Hematopoietic multipotent progenitor cell treated with erythropoietin and hydrocortisone succinate and interleukin-3 and kit ligand, for 8 days (in vitro differentiated cells): ENCODE measurements around the gene ANKRD37.
"Not testable (repeated sequence)": the region's sequence is repeated elsewhere in the genome, so short reads cannot be mapped to it uniquely, and the experiment has no call there.

ENCODE experiments used
- DNase-seq: peaks from one replicate; pipeline ENCODE4 v3.0.0-alpha.2; 2015

Gene ANKRD37

GRCh38 chr4:185396724-185397385 is at the start of gene ANKRD37:
TSS of gene ANKRD37 (plus strand) at chr4:185396841. CDS start at chr4:185396924, 83 bp downstream.
- DNase-seq, result no peak

DNA sequence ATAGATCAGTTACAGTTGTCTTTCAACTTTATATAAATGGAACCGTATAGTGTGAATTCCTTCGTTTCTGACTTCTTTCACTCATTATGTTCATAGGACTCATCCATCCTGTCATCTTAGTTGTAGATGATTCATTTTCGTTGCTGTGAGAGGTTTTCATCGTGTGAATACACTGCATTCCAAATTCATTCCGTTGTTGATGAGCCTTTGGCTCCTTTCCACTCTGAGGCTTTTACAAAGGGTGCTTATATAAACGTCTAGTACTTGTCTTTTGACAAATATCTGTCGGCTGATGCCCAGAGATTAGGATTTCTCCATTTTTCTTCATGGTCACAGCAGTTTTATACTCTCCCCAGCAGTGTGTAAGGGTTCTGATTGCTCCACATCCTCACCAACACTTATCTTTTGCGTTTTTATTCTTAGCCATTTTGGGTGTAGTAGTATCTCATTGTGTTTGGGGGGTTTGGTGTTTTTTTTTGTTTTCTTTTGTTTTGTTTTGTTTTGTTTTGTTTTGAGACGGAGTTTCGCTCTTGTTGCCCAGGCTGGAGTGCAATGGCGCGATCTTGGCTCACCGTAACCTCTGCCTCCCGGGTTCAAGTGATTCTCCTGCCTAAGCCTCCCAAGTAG is 49.6 kb upstream of the ANKRD37 start:
- no peak for DNase-seq

DNA sequence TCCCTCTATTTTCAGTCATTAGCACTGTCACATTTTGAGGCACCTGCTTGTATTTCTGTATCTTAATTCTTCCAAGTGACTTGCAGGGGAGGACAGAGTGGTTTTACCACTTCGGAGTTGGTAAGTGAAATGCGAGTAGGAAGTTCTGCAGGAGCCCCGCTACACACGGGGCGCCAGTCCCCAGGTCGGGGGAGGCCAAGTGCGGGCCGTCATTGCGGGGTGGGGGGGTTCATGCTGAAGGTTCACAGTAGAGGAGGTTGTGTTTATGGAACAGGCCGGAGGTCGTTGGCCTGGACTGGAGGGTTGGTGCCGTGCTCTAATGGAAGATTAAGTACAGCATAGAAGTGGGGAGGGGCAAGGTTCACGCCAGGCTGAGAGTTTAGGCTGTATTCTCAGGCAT is 45.0 kb upstream of the ANKRD37 start:
- DNase-seq, result no peak

DNA sequence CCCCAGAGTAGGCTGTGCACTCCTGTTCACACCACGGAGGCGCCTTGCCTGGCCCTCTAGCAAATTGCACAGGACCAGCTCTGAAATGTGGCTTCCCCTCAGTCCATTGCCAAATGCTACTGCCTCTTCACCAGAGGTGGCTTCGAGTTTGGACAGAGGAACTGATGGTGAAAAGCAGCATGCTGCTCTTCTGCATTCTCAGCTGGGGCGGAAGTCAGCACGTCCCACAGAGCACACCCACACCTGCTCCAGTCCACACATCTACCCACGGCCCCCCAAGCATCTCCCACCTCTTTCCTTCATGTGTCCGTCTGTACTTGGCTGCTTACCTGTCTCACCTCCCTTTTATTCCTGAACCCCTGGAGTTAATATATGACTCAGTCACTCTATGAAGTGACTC is 44.4 kb upstream of the ANKRD37 start:
- no peak for DNase-seq

DNA sequence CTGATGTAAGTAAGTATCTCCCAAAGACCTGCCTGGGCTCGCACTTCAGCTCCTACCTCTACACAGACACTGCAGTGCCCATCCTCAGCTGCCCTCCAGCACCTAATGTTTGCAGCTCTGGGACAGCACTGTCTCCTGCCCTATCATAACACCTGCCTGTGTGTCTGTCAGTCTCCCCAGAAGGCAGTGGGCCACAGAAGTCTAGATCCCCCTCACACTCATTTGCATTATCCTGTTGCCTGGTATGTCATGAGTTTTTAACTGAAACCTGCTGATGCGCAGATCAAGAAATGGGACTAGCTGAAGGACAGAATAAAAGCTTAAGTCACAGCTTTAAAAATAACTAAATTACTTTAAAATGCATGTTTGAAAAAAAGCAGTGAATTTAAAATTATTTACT is 43.9 kb upstream of the ANKRD37 start:
- no peak for DNase-seq

- peak; percentile 2 for DNase-seq
Observed at GRCh38 chr4:185357211-185357610, 39.4 kb upstream of the ANKRD37 start.

DNA sequence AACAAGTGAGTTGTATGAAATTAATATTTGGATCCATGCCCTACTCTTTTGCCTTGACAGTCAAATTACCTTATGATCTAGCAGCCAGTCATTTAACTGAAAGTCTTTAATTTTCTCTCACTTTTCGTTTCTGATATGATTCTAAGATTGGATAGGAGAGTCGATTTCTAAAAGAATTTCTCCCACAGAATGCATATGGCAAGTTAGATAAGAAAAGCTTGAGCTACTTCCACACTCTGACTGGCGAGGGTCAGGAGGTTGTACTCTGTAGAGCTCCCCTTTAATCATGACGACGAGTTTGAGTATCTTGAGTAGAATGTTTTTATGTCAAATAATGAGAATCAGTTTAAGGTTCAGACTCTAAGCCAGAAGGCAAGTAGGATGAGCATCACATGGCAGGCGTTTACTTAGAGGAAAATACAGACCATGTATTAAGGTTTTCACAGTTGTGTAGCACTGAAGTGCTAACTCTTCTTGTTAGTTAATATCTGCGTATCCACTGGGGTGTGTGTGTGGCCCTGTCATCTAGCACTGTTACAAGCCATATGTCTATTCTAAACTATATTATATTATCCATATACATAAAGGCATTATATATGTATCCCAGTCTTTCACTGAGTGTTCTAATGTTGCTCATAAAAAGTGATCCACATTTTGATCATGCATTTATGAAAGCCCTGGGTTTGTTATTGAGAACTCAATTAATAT is 38.8 kb upstream of the ANKRD37 start:
- DNase-seq, result peak; percentile 67

- DNase-seq, result no peak
Observed at GRCh38 chr4:185358514-185358913, 38.1 kb upstream of the ANKRD37 start.

DNA sequence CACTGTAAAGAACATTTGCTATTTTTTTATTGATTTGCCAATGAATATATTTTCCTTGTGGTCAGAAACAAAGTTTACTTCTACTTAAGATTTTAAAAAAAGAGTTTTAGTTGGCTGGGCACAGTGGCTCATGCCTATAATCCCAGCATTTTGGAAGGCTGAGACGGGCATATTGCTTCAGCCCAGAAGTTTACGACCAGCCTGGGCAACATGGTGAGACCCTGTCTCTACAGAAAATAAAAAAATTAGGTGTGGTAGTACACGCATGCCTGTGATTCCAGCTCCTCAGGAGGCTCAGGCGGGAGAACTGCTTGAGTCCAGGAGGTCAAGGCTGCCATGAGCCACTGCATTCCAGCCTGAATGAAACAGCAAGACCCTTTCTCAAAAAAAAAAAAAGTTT is 37.7 kb upstream of the ANKRD37 start:
- no peak for DNase-seq

GRCh38 chr4:185359767-185360446 is 36.7 kb upstream of the ANKRD37 start:
- DNase-seq, result peak; percentile 27

GRCh38 chr4:185361872-185362271 is 34.8 kb upstream of the ANKRD37 start:
- no peak for DNase-seq

DNA sequence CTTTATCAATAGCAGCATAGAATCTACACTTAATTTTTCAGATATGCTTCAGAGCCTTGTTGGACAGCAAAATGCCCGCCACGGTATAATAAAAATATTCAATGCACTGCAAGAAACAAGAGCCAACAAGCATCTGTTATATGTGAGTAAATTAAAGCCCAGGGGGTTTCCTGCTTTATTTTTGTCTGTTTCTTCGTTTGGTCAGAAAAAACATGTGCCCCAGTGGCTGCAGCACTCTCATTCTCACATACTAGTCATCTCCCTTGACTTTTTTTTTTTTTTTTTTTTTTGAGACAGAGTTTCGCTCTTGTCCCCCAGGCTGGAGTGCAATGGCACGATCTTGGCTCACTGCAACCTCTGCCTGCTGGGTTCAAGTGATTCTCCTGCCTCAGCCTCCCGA is 34.1 kb upstream of the ANKRD37 start:
- DNase-seq, result not testable (repeated sequence)

- DNase-seq, result no peak
Observed at GRCh38 chr4:185363251-185363650, 33.4 kb upstream of the ANKRD37 start.

DNA sequence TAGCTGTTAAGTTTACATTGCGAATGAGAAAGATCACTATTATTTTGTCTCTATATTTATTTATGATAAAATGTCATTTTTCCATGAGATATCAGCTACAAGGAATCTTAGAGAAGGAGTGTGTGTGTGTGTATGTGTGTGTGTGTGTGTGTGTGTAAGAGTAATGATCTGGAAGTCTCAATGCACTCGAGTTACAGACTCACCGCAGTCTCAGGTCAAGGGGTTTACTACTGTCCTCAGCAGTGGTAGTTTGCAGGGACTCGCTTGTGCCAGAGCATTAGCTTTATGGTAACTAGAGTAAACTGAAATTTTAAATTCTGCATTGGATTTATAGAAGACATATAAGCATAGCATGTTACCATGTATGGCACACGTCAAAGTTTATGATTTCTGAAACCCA is 31.8 kb upstream of the ANKRD37 start:
- no peak for DNase-seq

DNA sequence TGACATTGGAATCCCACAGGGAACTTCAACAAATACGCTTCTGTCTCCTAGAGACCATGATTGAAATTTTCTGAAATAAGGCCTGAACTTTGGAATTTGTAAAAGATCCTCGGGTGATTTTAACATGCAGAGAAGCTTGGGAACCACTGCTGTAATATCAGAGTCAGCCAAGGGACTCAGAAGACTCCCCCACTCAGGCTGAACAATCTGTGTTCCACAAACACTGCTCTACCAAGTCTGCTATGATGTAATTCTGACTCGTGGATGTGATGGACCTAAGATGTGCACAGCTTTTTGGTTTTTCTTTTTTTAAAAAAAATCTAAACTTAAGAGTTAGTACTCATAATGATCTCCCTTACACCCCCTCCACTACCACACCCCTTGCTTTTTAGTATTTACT is 26.9 kb upstream of the ANKRD37 start:
- DNase-seq, result no peak

DNA sequence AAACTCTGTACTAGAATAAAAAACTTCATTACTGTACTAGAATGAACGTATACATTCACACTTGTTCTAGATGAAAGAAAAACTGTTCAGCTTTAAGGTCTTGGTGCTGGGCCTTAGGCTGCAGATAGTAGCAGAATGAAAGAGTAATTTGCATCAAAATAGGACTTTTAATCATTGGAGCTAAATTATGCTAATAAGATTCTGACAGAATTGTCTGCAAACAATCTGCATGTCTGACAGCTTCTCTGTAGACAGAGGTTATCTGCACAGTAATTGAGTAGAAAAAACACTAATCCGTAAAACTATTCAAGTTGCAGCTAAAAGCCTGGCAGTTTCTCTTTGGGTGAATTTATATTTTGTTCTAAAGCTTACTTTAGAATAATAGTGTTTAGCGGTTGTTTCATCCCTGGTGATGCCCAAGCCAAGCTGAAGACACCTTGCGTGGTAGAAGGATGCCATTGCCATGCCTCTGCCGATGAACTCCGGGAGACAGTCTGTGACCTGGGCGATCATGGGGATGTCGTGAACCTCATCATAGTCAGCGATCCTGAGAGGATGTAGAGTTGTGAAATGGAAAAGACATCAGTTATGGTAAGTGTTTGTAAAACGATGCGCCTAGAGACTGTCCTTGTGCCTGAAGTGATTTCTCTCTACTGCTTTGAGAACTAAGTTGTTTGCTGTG is 26.2 kb upstream of the ANKRD37 start:
- no peak for DNase-seq

DNA sequence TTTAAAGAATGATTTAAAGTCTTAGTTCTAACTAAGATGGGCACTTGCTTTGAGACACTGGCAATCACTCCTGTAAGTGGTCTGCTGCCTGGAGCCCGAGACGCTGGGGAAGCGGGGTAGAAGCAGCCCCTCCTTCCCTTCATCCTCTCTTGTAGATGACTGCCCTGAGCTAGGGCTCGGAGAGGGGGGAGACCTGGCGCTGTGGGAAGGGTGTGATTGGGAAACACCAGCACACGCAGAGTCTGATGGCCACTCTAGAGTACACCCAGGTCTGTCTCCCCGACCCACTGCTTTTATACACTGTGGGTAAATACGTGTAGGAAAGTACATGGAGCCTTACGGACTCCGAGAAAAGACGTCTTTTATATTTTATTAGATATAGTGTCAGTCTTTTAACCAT is 24.9 kb upstream of the ANKRD37 start:
- DNase-seq, result no peak

DNA sequence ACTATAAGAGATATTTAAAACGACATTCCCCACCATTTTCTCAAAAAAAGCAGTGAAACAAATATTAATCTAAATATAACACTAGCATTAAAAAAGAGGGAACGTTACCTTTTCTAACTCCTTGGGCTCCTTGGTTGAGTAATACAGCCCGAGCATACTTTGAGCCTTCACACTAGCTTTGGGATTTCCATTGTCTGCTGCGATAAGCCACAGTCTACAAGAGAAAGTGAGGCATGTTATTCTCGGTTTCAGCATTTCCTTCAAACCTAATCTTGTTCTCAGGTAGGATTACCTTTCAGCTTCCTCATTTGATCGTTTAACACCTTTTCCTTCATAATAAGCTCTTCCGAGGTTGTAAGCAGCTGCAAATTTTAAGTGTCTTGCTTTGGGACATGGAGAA is 22.6 kb upstream of the ANKRD37 start:
- DNase-seq, result no peak

GRCh38 chr4:185374573-185374972 is 22.1 kb upstream of the ANKRD37 start:
- DNase-seq, result no peak

DNA sequence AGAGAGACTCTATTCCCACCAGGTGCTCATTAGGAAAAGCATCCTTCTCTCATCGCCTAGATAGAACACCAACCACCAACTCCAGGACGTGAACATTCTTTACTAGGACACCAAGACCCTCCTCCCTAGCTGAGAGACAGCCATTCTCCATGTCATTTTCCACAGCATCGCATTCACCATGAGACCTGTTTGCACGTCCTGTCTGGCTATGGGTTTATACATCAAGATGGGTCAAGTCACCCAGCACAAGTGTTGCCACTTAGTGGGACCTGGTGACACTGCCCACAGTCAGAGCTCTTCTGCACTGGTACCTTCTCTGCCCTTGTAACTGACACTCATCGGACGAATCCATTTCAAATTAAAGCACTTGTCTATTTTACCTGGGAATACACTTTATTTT is 18.4 kb upstream of the ANKRD37 start:
- DNase-seq, result no peak

DNA sequence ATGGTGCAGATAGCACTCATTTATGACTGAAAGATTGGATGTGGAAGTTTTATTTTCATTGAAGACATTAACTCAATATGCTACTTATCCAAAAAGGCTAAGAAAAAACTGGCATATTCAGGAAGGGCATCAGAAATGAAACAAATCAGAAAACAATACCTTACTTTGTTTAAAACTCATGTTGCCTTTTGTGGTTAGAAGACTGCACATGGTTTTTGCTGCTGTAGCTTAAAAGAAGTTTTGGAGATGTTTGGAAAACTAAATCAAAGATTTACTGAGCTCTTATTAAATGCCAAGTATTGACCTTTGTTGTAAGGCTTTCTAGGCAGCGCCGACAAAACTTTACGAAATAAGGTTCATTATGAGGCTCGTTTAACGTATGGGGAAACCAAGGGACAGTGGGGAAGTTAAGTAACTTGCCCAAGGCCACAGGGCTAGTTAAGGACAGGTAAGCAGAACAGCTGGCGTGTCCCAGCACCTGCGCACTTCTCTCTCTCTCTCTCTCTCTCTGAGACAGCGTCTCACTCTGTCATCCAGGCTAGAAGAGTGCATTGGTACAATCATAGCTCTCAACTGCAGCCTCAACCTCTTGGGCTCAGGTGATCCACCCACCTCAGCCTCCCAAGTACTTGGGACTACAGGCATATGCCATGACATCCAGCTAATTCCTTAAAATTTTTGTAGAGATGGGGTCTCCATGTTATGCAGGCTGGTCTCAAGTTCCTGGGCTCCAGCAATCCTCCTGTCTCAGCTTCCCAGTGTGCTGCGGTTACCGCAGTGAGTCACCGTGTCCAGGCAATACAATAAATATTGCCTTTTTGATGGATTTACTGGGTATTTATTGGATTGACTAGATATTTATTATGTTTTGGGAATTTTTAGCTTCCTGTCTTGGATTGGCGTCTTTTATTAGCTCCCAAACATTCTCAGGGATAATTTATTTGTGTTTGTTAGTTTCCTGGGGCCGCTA is 17.0 kb upstream of the ANKRD37 start:
- no peak for DNase-seq

DNA sequence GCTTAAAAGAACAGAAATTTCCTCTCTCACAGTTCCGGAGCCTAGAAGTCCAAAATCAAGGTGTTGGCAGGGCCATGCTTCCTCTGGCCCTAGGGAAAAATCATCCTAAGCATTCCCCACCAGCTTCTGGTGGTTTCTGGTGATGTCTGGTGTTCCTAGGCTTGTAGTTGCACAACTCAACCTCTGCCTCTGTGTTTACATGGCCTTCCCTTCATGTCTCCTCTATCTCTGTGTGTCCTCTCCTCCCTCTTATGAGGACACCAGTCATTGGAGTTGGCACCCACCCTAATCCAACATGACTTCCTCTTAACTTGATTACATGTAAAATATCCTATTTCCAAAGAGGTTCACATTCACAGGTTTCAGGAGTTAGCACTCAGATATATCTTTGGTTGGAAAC is 16.3 kb upstream of the ANKRD37 start:
- no peak for DNase-seq
